Breast epithelium (tissue), 3 donors: Measurements from ENCODE around the gene IRAG1.

ENCODE experiments used
- CTCF ChIP-seq, 3 donors: fragments of 450-650 bp; IDR thresholded peaks; one replicate each; pipeline ENCODE4 v1.5.1; 2016 to 2017; ENCODE audit warnings: antibody characterized with exemption in 3 of 3, mild to moderate bottlenecking in 3 of 3, moderate library complexity in 3 of 3
- POLR2A ChIP-seq: fragments of 450-650 bp; IDR thresholded peaks from one replicate; pipeline ENCODE4 v1.6.1; 2016; ENCODE audit warnings: antibody characterized with exemption, mild to moderate bottlenecking, moderate library complexity
- POLR2AphosphoS5 ChIP-seq, 3 donors: sonication (generic); formaldehyde crosslinking; IDR thresholded peaks; one replicate each; pipeline ENCODE4 v1.6.1; 2017; ENCODE audit warnings: antibody characterized with exemption in 3 of 3

GRCh38 chr11:10692531-10693115, 932 bp downstream of the IRAG1 start:
- TF ChIP-seq CTCF (IDR thresholded peaks at IDR 0.05) (no peak), POLR2A (no peak), POLR2AphosphoS5 (IDR thresholded peaks at IDR 0.05) (no peak)
